ENCODE measurements around the gene C6orf120.

Gene C6orf120

DNA sequence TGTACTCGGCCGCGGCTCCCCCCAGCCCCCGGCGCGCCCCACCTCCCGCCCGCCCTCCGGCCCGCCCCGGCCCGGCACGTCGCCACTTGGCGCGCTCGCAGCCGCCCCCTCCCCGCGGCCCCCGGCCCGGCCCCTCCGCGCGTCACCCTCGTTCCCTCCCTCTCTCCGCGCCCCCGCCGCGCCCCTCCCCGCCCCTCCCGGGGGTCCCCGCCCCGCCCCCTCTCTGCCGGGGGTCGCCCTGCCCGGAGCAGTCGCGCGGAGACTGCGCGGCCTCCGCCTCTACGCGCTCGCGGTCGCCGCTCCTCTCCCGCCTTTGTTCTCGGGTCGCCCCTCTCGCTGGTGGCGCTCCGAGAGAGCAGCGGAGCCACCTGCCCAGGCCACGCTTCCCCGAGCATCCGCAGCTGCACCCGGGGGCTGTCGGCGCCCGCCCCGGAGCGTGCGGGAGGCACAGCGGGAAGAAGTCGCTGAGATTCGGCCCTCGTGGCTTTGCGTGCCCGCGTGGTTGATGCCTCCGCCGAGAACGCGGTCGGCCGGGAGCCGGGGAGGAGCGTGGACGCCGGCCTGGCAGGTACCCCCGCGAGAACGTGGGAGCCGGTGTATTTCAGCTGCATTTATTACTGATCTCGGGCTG, 22.7 kb downstream of the C6orf120 start, which contains the start of gene PHF10:
PHF10 (minus strand) TSS at position 7 of the 631 bp plus-strand sequence. CDS start 569 bp downstream, outside the sequence.
- WGBS, 2 donors (ENCODE audit: extremely low coverage in 2 of 2, insufficient read length in 2 of 2, insufficient replicate concordance in 1 of 2), result no CpG with 5 or more reads among the region's 89 CpGs

DNA sequence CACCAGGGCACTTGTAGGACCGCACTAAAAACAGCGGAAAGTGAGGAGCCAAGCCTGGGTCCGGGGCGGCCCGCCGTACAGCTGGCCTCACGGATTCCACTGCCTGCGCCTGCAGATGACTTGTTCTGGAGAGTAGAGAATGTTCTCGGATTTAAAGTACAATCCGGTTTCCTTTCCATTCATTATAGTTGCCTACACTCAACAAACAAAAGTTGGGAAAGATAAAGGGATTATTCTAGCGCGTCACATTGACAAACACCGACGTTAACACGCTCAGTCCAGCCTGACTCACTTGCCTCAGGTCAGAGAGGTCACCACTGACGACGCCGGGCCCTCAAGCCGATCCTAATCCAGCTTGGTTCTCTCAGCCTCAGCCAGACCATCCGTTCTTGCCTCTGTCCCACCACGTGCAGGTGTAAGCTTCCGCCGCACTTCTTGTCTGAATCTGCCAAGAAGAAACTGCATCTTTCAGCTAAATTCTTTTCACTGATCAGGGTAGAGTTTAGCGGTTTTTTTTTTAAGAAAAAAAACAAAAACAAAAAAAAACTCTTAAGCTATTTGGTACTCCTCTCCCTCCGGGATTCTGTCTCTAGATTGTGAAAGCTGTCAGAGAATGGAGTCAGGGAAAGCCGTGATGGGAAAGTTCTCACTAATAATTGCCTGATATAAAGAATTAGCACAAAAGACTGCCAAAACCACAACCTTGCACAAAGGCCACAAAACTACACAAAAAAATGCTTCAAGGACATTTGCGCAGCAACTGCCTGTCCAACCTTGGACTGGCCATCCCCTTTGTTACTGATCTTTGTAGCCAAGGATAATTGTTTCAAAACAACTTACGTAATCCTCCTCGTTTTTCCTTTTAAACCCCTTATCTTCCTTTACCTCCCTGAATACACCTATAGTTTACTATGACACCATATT, 23.5 kb downstream of the C6orf120 start:
- peak overlapping the region; percentile 84 for H3K4me2 ChIP-seq (ENCODE audit: insufficient read depth, low read length, poor library complexity, severe bottlenecking)
- H2BK15ac ChIP-seq (ENCODE audit: low read length), result peak overlapping the region; percentile 89
- H2AFZ ChIP-seq (ENCODE audit: low read length), result peak overlapping the region; percentile 96
- peak; percentile 78 for DNase-seq (ENCODE audit: low spot score)
- H3K9ac ChIP-seq (ENCODE audit: low read depth, low read length, poor library complexity), result peak overlapping the region; percentile 99
- H3K4me1 ChIP-seq (ENCODE audit: control insufficient read depth in 2 of 2, insufficient read depth in 1 of 2, low read depth in 1 of 2, low read length in 2 of 2), result peaks cover 8 to 16% of the 10 kb centered on the region in 2 donors
- peaks cover 0 to 20% of the 10 kb centered on the region in 2 donors for H3K36me3 ChIP-seq (replicated peaks in 1 of 2; ENCODE audit: control insufficient read depth in 2 of 2, insufficient read depth in 2 of 2, low read length in 2 of 2)
- peak overlapping the region; percentile 98 for H2BK12ac ChIP-seq (ENCODE audit: low read length)
- H4K8ac ChIP-seq (ENCODE audit: low read depth, low read length), result no peak overlapping the region
- 100% methylated on average over 1 to 2 of the region's 29 CpGs for WGBS, 2 donors (ENCODE audit: extremely low coverage in 2 of 2, insufficient read length in 2 of 2, insufficient replicate concordance in 1 of 2)
- H4K91ac ChIP-seq (ENCODE audit: low read depth, low read length, poor library complexity), result peak overlapping the region; percentile 89
- H2BK5ac ChIP-seq (ENCODE audit: low read length), result peak overlapping the region; percentile 99
- H3K4ac ChIP-seq (ENCODE audit: low read length), result peak overlapping the region; percentile 100
- H3K27me3 ChIP-seq (ENCODE audit: control insufficient read depth in 3 of 3, insufficient read depth in 3 of 3, low read depth in 1 of 3, low read length in 3 of 3), result peaks cover 0 to 4% (median 0%) of the 10 kb centered on the region in 3 experiments
- H3K18ac ChIP-seq (ENCODE audit: low read length), result peak overlapping the region; percentile 100
- H3K14ac ChIP-seq (ENCODE audit: low read length), result no peak overlapping the region
- H3K79me1 ChIP-seq (ENCODE audit: low read depth, low read length), result peaks cover 4% of the 10 kb centered on the region
- peak overlapping the region; percentile 94 for H2AK5ac ChIP-seq (ENCODE audit: low read depth, low read length)
- no peaks in the 10 kb centered on the region for H3K9me3 ChIP-seq (replicated peaks in 1 of 2; ENCODE audit: control insufficient read depth in 2 of 2, insufficient read depth in 1 of 2, low read depth in 1 of 2, low read length in 2 of 2)
- H2BK120ac ChIP-seq (ENCODE audit: low read depth, low read length), result peak overlapping the region; percentile 100
- peak overlapping the region; percentile 98 for H3K23ac ChIP-seq (ENCODE audit: low read depth, low read length, poor library complexity)
- peak overlapping the region; percentile 98 for H3K27ac ChIP-seq (replicated peaks; ENCODE audit: low read length)
- H3K4me3 ChIP-seq (ENCODE audit: low read length in 2 of 2), result peak overlapping the region; percentile 94 to 98

More for the DNA sequence above, 22.7 kb downstream of the C6orf120 start, which contains the start of gene PHF10:
- Histone ChIP-seq H3K4me3 (ENCODE audit: low read length in 2 of 2) (peak within 1 kb of the TSS; percentile 94 to 98), H3K27me3 (ENCODE audit: control insufficient read depth in 3 of 3, insufficient read depth in 3 of 3, low read depth in 1 of 3, low read length in 3 of 3) (peaks cover 0 to 4% (median 0%) of the 10 kb centered on the region in 3 experiments), H3K27ac (replicated peaks; ENCODE audit: low read length) (peak within 1 kb of the TSS; percentile 98), H4K8ac (ENCODE audit: low read depth, low read length) (peak within 1 kb of the TSS; percentile 93), H3K4me1 (ENCODE audit: control insufficient read depth in 2 of 2, insufficient read depth in 1 of 2, low read depth in 1 of 2, low read length in 2 of 2) (peaks cover 8 to 16% of the 10 kb centered on the region in 2 donors), H3K79me1 (ENCODE audit: low read depth, low read length) (peaks cover 4% of the 10 kb centered on the region), H4K91ac (ENCODE audit: low read depth, low read length, poor library complexity) (peak within 1 kb of the TSS; percentile 89), H3K36me3 (replicated peaks in 1 of 2; ENCODE audit: control insufficient read depth in 2 of 2, insufficient read depth in 2 of 2, low read length in 2 of 2) (peaks cover 0 to 27% of the 10 kb centered on the region in 2 donors), H3K18ac (ENCODE audit: low read length) (peak within 1 kb of the TSS; percentile 100), H2BK12ac (ENCODE audit: low read length) (peak within 1 kb of the TSS; percentile 98), H3K23ac (ENCODE audit: low read depth, low read length, poor library complexity) (peak within 1 kb of the TSS; percentile 98), H2BK120ac (ENCODE audit: low read depth, low read length) (peak within 1 kb of the TSS; percentile 100), H3K14ac (ENCODE audit: low read length) (peak within 1 kb of the TSS; percentile 100), H2AFZ (ENCODE audit: low read length) (peak within 1 kb of the TSS; percentile 96), H3K9ac (ENCODE audit: low read depth, low read length, poor library complexity) (peak within 1 kb of the TSS; percentile 100), H3K4ac (ENCODE audit: low read length) (peak within 1 kb of the TSS; percentile 100), H2AK5ac (ENCODE audit: low read depth, low read length) (peak within 1 kb of the TSS; percentile 94), H3K4me2 (ENCODE audit: insufficient read depth, low read length, poor library complexity, severe bottlenecking) (peak within 1 kb of the TSS; percentile 91), H2BK15ac (ENCODE audit: low read length) (peak within 1 kb of the TSS; percentile 89), H3K9me3 (replicated peaks in 1 of 2; ENCODE audit: control insufficient read depth in 2 of 2, insufficient read depth in 1 of 2, low read depth in 1 of 2, low read length in 2 of 2) (no peaks in the 10 kb centered on the region), H2BK5ac (ENCODE audit: low read length) (peak within 1 kb of the TSS; percentile 99)
- DNase-seq (ENCODE audit: low spot score), result peak; percentile 73

DNA sequence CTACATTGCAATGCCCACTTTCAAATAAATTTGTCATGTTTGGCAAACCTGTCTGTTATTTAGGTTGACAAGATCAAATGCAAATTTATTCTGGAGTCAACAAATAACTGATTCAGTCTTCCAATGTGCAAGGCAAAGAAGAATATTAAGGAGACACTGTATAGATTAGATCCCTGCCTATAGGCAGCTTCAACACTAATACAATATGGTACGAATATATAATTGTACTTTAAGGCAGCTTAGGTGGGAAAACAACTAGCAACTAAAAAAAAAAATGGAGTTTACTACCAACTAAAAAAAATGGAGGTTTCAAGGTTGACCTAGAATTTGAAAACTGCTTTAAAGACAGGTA, 24.1 kb downstream of the C6orf120 start:
- no peak overlapping the region for H3K23ac ChIP-seq (ENCODE audit: low read depth, low read length, poor library complexity)
- no CpG with 5 or more reads among the region's 1 CpG for WGBS, 2 donors (ENCODE audit: extremely low coverage in 2 of 2, insufficient read length in 2 of 2, insufficient replicate concordance in 1 of 2)
- H3K9me3 ChIP-seq (replicated peaks in 1 of 2; ENCODE audit: control insufficient read depth in 2 of 2, insufficient read depth in 1 of 2, low read depth in 1 of 2, low read length in 2 of 2), result no peaks in the 10 kb centered on the region
- H2BK15ac ChIP-seq (ENCODE audit: low read length), result no peak overlapping the region
- peaks cover 0 to 4% (median 0%) of the 10 kb centered on the region in 3 experiments for H3K27me3 ChIP-seq (ENCODE audit: control insufficient read depth in 3 of 3, insufficient read depth in 3 of 3, low read depth in 1 of 3, low read length in 3 of 3)
- no peak overlapping the region for H3K14ac ChIP-seq (ENCODE audit: low read length)
- H3K36me3 ChIP-seq (replicated peaks in 1 of 2; ENCODE audit: control insufficient read depth in 2 of 2, insufficient read depth in 2 of 2, low read length in 2 of 2), result peaks cover 0 to 13% of the 10 kb centered on the region in 2 donors
- H3K4me2 ChIP-seq (ENCODE audit: insufficient read depth, low read length, poor library complexity, severe bottlenecking), result no peak overlapping the region
- H4K91ac ChIP-seq (ENCODE audit: low read depth, low read length, poor library complexity), result no peak overlapping the region
- no peak overlapping the region for H2BK12ac ChIP-seq (ENCODE audit: low read length)
- H2AFZ ChIP-seq (ENCODE audit: low read length), result no peak overlapping the region
- H2BK5ac ChIP-seq (ENCODE audit: low read length), result no peak overlapping the region
- H4K8ac ChIP-seq (ENCODE audit: low read depth, low read length), result no peak overlapping the region
- no peak overlapping the region for H2BK120ac ChIP-seq (ENCODE audit: low read depth, low read length)
- H3K18ac ChIP-seq (ENCODE audit: low read length), result no peak overlapping the region
- H2AK5ac ChIP-seq (ENCODE audit: low read depth, low read length), result no peak overlapping the region
- peaks cover 4% of the 10 kb centered on the region for H3K79me1 ChIP-seq (ENCODE audit: low read depth, low read length)
- no peak for DNase-seq (ENCODE audit: low spot score)
- no peak overlapping the region for H3K27ac ChIP-seq (replicated peaks; ENCODE audit: low read length)
- H3K4ac ChIP-seq (ENCODE audit: low read length), result no peak overlapping the region
- H3K4me1 ChIP-seq (ENCODE audit: control insufficient read depth in 2 of 2, insufficient read depth in 1 of 2, low read depth in 1 of 2, low read length in 2 of 2), result peaks cover 8 to 16% of the 10 kb centered on the region in 2 donors
- no peak overlapping the region for H3K9ac ChIP-seq (ENCODE audit: low read depth, low read length, poor library complexity)
- H3K4me3 ChIP-seq (ENCODE audit: low read length in 2 of 2), result peak overlapping the region in 1 of 2 donors; percentile 94

DNA sequence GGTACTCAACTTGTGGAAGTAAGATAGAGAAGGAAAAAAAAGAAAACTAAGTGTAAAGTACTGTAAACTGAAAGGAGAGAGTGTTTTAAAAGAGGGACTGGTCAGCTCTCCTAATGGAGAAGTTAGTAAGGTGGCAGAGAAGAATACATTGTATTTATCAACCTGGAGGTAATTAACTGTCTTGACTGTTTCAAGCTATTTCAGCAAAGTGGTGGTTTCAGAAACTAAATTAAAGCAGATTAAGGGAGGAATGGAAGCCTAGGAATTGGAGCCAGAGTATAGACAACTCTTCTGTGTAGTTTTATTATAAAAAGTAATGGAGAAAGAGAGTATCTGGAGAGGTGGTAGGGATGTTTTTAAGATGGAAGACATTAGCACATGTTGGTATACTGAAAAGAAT, 25.0 kb downstream of the C6orf120 start:
- Histone ChIP-seq H3K9ac (ENCODE audit: low read depth, low read length, poor library complexity) (no peak overlapping the region), H3K14ac (ENCODE audit: low read length) (no peak overlapping the region), H2AK5ac (ENCODE audit: low read depth, low read length) (no peak overlapping the region)

More for the DNA sequence above, 25.0 kb downstream of the C6orf120 start:
- Histone ChIP-seq H3K4ac (ENCODE audit: low read length) (no peak overlapping the region), H2BK5ac (ENCODE audit: low read length) (no peak overlapping the region), H3K4me3 (ENCODE audit: low read length in 2 of 2) (no peak overlapping the region), H3K4me1 (ENCODE audit: control insufficient read depth in 2 of 2, insufficient read depth in 1 of 2, low read depth in 1 of 2, low read length in 2 of 2) (peaks cover 8 to 10% of the 10 kb centered on the region in 2 donors), H2BK12ac (ENCODE audit: low read length) (no peak overlapping the region), H3K27me3 (ENCODE audit: control insufficient read depth in 3 of 3, insufficient read depth in 3 of 3, low read depth in 1 of 3, low read length in 3 of 3) (peaks cover 0 to 4% (median 0%) of the 10 kb centered on the region in 3 experiments), H4K91ac (ENCODE audit: low read depth, low read length, poor library complexity) (no peak overlapping the region), H3K4me2 (ENCODE audit: insufficient read depth, low read length, poor library complexity, severe bottlenecking) (no peak overlapping the region), H2BK120ac (ENCODE audit: low read depth, low read length) (no peak overlapping the region), H4K8ac (ENCODE audit: low read depth, low read length) (no peak overlapping the region), H2AFZ (ENCODE audit: low read length) (no peak overlapping the region), H3K79me1 (ENCODE audit: low read depth, low read length) (peaks cover 4% of the 10 kb centered on the region), H3K9me3 (replicated peaks in 1 of 2; ENCODE audit: control insufficient read depth in 2 of 2, insufficient read depth in 1 of 2, low read depth in 1 of 2, low read length in 2 of 2) (no peaks in the 10 kb centered on the region), H3K18ac (ENCODE audit: low read length) (no peak overlapping the region), H2BK15ac (ENCODE audit: low read length) (no peak overlapping the region), H3K27ac (replicated peaks; ENCODE audit: low read length) (no peak overlapping the region), H3K23ac (ENCODE audit: low read depth, low read length, poor library complexity) (no peak overlapping the region), H3K36me3 (replicated peaks in 1 of 2; ENCODE audit: control insufficient read depth in 2 of 2, insufficient read depth in 2 of 2, low read length in 2 of 2) (peaks cover 0 to 11% of the 10 kb centered on the region in 2 donors)
- DNase-seq (ENCODE audit: low spot score), result no peak

Measured in neuronal stem cell (in vitro differentiated cells).